K562 (cell line): ENCODE data around the gene CRAMP1. TPM values are rescaled to one million over a fixed set of nuclear protein-coding genes. Genes with fewer than 3 reads are reported as not detected.
A peak's percentile ranks its signal among the peaks of the same experiment; 100 is the strongest.

Experiments used
- CEBPZ ChIP-seq: fragments of 150-350 bp; IDR thresholded peaks from 2 replicates; pipeline ENCODE4 v1.6.1; 2014; ENCODE audit warnings: low read depth, mild to moderate bottlenecking, low read length, borderline replicate concordance
- CHAMP1 ChIP-seq: fragments of 450-650 bp; IDR thresholded peaks from 2 replicates; pipeline ENCODE4 v1.6.1; 2016; ENCODE audit warnings: mild to moderate bottlenecking
- DMBX1 ChIP-seq: fragments of 250-450 bp; sonication (Bioruptor Pico); IDR thresholded peaks from 2 replicates; pipeline ENCODE4 v1.8.0; 2022; ENCODE audit warnings: inconsistent platforms, mild to moderate bottlenecking, moderate library complexity, borderline replicate concordance
- FOXK1 ChIP-seq: sonication (generic); formaldehyde crosslinking; IDR thresholded peaks from 2 replicates; pipeline ENCODE4 v1.8.0; 2022; ENCODE audit warnings: missing genetic modification reagents, mild to moderate bottlenecking, borderline replicate concordance
- KLF1 ChIP-seq: fragments of 450-650 bp; IDR thresholded peaks from 2 replicates; pipeline ENCODE4 v1.6.1; 2016; ENCODE audit warnings: missing genetic modification characterization, missing compliant biosample characterization
- NR2C1 ChIP-seq, 2 experiments: fragments of 450-650 bp; IDR thresholded peaks; 2 replicates each; pipeline ENCODE4 v1.6.1; 2017; ENCODE audit warnings: mild to moderate bottlenecking in 2 of 2, antibody characterized with exemption in 1 of 2, inconsistent platforms in 1 of 2, missing compliant biosample characterization in 1 of 2, missing genetic modification characterization in 1 of 2
- NR2F6 ChIP-seq: fragments of 450-650 bp; formaldehyde crosslinking; IDR thresholded peaks from 2 replicates; pipeline ENCODE4 v1.4.0; 2020; ENCODE audit warnings: mild to moderate bottlenecking
- NR3C1 ChIP-seq: sonication (generic); formaldehyde crosslinking; IDR thresholded peaks from 2 replicates; pipeline ENCODE4 v1.8.1; 2022; ENCODE audit warnings: missing genetic modification reagents
- PCBP1 ChIP-seq: fragments of 200-400 bp; formaldehyde crosslinking; IDR thresholded peaks from 2 replicates; pipeline ENCODE4 v1.6.1; 2018; ENCODE audit warnings: mild to moderate bottlenecking, low read depth, low read length; ENCODE audit not compliant: poor library complexity, severe bottlenecking
- RBM22 ChIP-seq: fragments of 200-400 bp; formaldehyde crosslinking; IDR thresholded peaks from 2 replicates; pipeline ENCODE4 v1.6.1; 2018; ENCODE audit warnings: low read length, low read depth; ENCODE audit not compliant: poor library complexity, severe bottlenecking
- RBM39 ChIP-seq: fragments of 200-400 bp; formaldehyde crosslinking; optimal IDR thresholded peaks from 2 replicates; pipeline ENCODE3; 2018; ENCODE audit warnings: low read depth, low read length
- SIRT6 ChIP-seq: IDR thresholded peaks from one replicate; pipeline ENCODE4 v1.6.1; 2012; ENCODE audit warnings: low read depth, mild to moderate bottlenecking, control low read depth, inconsistent platforms, low read length, moderate library complexity
- SUPT5H ChIP-seq: fragments of 450-650 bp; IDR thresholded peaks from 2 replicates; pipeline ENCODE4 v1.6.1; 2016
- TCF7L2 ChIP-seq: fragments of 150-350 bp; IDR thresholded peaks from 2 replicates; pipeline ENCODE4 v1.6.1; 2016; ENCODE audit warnings: low read depth, mild to moderate bottlenecking, low read length, moderate library complexity
- ZNF589 ChIP-seq: fragments of 200-800 bp; sonication (Bioruptor generic); IDR thresholded peaks from 2 replicates; pipeline ENCODE4 v1.6.1; 2016; ENCODE audit warnings: low read depth, missing genetic modification characterization, missing compliant biosample characterization
- ZNF77 ChIP-seq: fragments of 250-450 bp; sonication (Bioruptor Pico); IDR thresholded peaks from 2 replicates; pipeline ENCODE4 v1.5.0; 2020
- polyA plus RNA-seq, 8 experiments: library from polyadenylated mRNA; depleted of rRNA in 4 of 8; stranded (reverse) in 5 of 8; unstranded in 3 of 8; fragments of >200 nt; fragmentation: Nextera tagmentation in 2 of 8; fragmentation: Illumina TruSeq in 1 of 8; extraction: Ambion mirVana in 2 of 8; extraction: Trizol in 1 of 8; gene quantifications; 2 replicates each; pipeline versions ENCODE4 v1.2.1 to v1.2.3, GENCODE V29; 2011 to 2014; ENCODE audit warnings: inconsistent platforms in 1 of 8, missing spikeins in 1 of 8
- total RNA-seq, 7 experiments: library from RNA; depleted of rRNA in 6 of 7; stranded (reverse); fragments of >200 nt in 6 of 7; fragmentation: Illumina TruSeq in 2 of 7; extraction: Trizol in 2 of 7; gene quantifications; 2 replicates each; pipeline versions ENCODE4 v1.2.1 to v1.2.3, GENCODE V29; 2011 to 2021; ENCODE audit warnings: low replicate concordance in 1 of 7
- TF ChIP-seq, protein P1 (sequence below): IDR thresholded peaks from 2 replicates; pipeline ENCODE4 v1.6.1; 2011; ENCODE audit not compliant: insufficient read length; ENCODE audit errors: extremely low read depth
- TF ChIP-seq, protein P2 (sequence below): fragments of 450-650 bp; IDR thresholded peaks from 2 replicates; pipeline ENCODE4 v1.6.1; 2016
- TF ChIP-seq, protein P3 (sequence below): fragments of 450-650 bp; formaldehyde crosslinking; IDR thresholded peaks from 2 replicates; pipeline ENCODE4 v1.4.0; 2020; ENCODE audit warnings: mild to moderate bottlenecking, moderate library complexity

CRAMP1 gene
- total and polyA plus RNA-seq, 9 of the 15 experiments (the other 6 are each of a cell fraction or from before 2014, with no cell fraction given) = 0.52 to 20.8 (median 7.5) TPM

DNA sequence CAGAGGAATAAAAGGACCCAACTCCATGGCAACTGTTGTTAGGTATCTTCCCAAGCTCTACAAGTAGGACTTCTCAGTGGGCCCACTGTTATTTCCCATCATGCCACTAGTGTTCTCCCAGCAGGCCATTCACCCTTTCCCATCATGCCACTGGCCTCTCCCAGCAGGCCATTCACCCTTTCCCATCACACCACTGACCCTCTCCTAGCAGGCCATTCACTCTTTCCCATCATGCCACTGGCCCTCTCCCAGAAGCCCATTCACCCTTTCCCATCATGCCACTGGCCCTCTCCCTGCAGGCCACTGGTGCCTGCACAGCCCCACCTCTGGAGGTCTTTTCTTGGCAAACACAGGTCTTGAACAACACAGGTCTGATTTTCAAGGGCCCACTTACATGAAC, 36.6 kb upstream of the CRAMP1 start (continued):
- TF ChIP-seq RBM22 (no peak), SUPT5H (no peak), SIRT6 (no peak), RBM39 (no peak), NR2F6 (CRISPR knock-in tag) (no peak), TCF7L2 (peak; percentile 69; the same call in 1 of the 2 replicates), FOXK1 (no peak), CHAMP1 (no peak), ZNF77 (CRISPR knock-in tag) (no peak), PCBP1 (no peak), KLF1 (tag) (no peak), ZNF589 (CRISPR knock-in tag) (no peak), CEBPZ (no peak), DMBX1 (CRISPR knock-in tag) (no peak), NR3C1 (no peak), NR2C1 (IDR thresholded peaks at IDR 0.05) (no peak), NR2C1 (tag; IDR thresholded peaks at IDR 0.05) (no peak)
- TF ChIP-seq, protein P1, sequence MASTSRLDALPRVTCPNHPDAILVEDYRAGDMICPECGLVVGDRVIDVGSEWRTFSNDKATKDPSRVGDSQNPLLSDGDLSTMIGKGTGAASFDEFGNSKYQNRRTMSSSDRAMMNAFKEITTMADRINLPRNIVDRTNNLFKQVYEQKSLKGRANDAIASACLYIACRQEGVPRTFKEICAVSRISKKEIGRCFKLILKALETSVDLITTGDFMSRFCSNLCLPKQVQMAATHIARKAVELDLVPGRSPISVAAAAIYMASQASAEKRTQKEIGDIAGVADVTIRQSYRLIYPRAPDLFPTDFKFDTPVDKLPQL = no peak
- TF ChIP-seq, protein P2, sequence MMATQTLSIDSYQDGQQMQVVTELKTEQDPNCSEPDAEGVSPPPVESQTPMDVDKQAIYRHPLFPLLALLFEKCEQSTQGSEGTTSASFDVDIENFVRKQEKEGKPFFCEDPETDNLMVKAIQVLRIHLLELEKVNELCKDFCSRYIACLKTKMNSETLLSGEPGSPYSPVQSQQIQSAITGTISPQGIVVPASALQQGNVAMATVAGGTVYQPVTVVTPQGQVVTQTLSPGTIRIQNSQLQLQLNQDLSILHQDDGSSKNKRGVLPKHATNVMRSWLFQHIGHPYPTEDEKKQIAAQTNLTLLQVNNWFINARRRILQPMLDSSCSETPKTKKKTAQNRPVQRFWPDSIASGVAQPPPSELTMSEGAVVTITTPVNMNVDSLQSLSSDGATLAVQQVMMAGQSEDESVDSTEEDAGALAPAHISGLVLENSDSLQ = peak; percentile 20; the same call in 1 of the 2 replicates
- TF ChIP-seq, protein P3, sequence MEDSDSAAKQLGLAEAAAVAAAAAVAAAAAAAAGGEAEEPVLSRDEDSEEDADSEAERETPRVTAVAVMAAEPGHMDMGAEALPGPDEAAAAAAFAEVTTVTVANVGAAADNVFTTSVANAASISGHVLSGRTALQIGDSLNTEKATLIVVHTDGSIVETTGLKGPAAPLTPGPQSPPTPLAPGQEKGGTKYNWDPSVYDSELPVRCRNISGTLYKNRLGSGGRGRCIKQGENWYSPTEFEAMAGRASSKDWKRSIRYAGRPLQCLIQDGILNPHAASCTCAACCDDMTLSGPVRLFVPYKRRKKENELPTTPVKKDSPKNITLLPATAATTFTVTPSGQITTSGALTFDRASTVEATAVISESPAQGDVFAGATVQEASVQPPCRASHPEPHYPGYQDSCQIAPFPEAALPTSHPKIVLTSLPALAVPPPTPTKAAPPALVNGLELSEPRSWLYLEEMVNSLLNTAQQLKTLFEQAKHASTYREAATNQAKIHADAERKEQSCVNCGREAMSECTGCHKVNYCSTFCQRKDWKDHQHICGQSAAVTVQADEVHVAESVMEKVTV = no peak
